ENCODE results near the gene DNAH1. TPM values are rescaled to one million over a fixed set of nuclear protein-coding genes. Genes with fewer than 3 reads are reported as not detected.

Gene DNAH1
- total RNA-seq, 2 donors from 2014 or later, result 5.6 to 18.7 TPM

DNA sequence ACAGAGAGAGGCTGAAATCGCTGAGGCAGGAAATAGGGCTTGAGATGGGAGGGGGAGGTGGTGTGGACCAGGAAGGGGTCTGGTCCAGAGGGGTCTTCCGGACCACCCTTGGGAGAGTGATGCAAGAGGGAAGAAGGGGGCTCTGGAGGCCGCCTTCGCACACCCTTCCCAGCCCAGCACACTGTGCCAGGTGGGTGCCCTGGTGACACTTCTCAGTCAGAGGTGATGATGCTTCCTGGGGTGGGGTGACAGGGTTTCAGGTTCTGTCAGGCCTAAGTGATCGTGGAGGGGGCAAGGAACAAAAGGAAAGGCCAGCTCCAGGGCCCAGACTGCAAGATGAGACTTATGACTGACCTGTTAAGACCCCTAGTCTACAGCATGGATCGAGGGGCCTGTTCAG lies 116.1 kb downstream of the DNAH1 start:
- TF ChIP-seq, protein P1, sequence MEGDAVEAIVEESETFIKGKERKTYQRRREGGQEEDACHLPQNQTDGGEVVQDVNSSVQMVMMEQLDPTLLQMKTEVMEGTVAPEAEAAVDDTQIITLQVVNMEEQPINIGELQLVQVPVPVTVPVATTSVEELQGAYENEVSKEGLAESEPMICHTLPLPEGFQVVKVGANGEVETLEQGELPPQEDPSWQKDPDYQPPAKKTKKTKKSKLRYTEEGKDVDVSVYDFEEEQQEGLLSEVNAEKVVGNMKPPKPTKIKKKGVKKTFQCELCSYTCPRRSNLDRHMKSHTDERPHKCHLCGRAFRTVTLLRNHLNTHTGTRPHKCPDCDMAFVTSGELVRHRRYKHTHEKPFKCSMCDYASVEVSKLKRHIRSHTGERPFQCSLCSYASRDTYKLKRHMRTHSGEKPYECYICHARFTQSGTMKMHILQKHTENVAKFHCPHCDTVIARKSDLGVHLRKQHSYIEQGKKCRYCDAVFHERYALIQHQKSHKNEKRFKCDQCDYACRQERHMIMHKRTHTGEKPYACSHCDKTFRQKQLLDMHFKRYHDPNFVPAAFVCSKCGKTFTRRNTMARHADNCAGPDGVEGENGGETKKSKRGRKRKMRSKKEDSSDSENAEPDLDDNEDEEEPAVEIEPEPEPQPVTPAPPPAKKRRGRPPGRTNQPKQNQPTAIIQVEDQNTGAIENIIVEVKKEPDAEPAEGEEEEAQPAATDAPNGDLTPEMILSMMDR (IDR thresholded peaks at IDR 0.05), result no peak
- no peak for TF ChIP-seq POLR2A (IDR thresholded peaks at IDR 0.05)
- Histone ChIP-seq H3K27ac (no peak overlapping the region), H3K9me3 (no peaks in the 10 kb centered on the region), H3K4me1 (replicated peaks) (no peaks in the 10 kb centered on the region), H3K27me3 (replicated peaks; ENCODE audit: insufficient read depth) (no peaks in the 10 kb centered on the region), H3K4me3 (no peak overlapping the region), H3K36me3 (no peaks in the 10 kb centered on the region)
- WGBS, result 83% methylated on average over 6 of the region's 6 CpGs
- intact Hi-C loops (cut with DNase I), result no loop called here
- DNase-seq (ENCODE audit: low spot score), result no peak

DNA sequence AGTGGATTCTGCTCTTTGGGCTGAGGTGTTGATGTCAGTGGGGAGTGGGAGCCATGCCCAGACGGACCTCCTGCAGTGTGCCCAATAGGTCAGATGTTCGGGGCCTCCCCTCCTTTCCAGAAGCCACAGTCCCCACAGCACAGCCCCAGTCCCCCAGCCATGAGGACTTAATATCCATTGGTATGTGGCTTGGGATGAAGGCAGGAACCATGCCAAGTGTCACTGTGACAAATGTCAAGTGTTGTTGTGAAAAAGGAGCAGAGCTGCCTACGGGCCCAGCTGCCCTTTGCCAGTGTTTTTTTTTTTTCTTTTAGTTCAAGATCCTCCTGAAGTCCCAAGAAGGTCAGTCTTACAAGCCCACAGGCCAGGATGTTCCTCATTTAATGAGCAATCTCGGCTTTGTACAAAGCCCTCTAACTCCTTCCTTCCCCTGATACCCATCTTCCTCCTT lies 116.6 kb downstream of the DNAH1 start:
- Histone ChIP-seq H3K27me3 (replicated peaks; ENCODE audit: insufficient read depth) (no peaks in the 10 kb centered on the region), H3K27ac (no peak overlapping the region), H3K9me3 (no peaks in the 10 kb centered on the region), H3K36me3 (no peaks in the 10 kb centered on the region), H3K4me1 (replicated peaks) (no peaks in the 10 kb centered on the region), H3K4me3 (no peak overlapping the region)
- WGBS, result 62% methylated on average over 4 of the region's 4 CpGs
- DNase-seq (ENCODE audit: low spot score), result no peak
- intact Hi-C loops (cut with DNase I), result no loop called here
- TF ChIP-seq, protein P1 (IDR thresholded peaks at IDR 0.05), result no peak
- TF ChIP-seq POLR2AphosphoS5 (IDR thresholded peaks at IDR 0.05) (no peak), POLR2A (IDR thresholded peaks at IDR 0.05) (no peak)

DNA sequence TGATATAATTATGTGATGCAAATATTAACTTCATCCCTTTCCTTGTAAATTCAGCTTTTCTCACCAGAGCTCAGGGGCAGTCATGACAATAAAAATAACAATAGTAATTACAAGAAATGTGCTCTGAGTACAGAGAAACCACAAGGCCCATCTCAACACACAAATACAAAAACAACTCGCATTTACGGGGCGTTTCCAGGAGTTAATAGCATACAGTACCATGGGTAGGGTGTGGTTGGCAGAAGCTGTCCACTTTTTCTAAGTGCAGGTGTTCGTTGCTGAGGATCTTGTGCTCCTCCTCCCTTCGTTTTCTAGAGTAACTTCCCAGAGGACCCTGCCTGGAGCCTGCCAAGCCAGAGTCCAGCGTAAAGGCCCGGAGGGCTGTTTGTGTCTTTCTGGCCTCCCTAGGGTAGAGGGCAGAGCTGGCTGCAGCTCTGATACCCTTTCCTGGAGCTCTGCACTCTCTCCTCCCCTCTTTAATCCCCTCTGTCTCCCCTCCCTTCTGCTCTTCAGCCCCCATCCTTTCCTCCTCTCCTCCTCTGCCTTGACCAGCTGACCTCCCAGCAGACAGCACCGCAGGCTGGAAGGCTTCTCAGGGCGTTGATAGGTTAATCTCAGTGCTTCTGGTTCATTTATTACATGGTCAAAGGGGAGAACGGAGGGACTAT lies 117.3 kb downstream of the DNAH1 start:
- no peak for DNase-seq (ENCODE audit: low spot score)
- Histone ChIP-seq H3K36me3 (no peaks in the 10 kb centered on the region), H3K9me3 (no peaks in the 10 kb centered on the region), H3K4me3 (no peak overlapping the region), H3K27ac (no peak overlapping the region), H3K27me3 (replicated peaks; ENCODE audit: insufficient read depth) (no peaks in the 10 kb centered on the region), H3K4me1 (replicated peaks) (no peaks in the 10 kb centered on the region)
- intact Hi-C loops (cut with DNase I), result no loop called here
- 55% methylated on average over 10 of the region's 10 CpGs for WGBS
- TF ChIP-seq, protein P1 (IDR thresholded peaks at IDR 0.05), result no peak
- TF ChIP-seq POLR2A (IDR thresholded peaks at IDR 0.05), result no peak
- TF ChIP-seq POLR2AphosphoS5 (IDR thresholded peaks at IDR 0.05), result no peak

DNA sequence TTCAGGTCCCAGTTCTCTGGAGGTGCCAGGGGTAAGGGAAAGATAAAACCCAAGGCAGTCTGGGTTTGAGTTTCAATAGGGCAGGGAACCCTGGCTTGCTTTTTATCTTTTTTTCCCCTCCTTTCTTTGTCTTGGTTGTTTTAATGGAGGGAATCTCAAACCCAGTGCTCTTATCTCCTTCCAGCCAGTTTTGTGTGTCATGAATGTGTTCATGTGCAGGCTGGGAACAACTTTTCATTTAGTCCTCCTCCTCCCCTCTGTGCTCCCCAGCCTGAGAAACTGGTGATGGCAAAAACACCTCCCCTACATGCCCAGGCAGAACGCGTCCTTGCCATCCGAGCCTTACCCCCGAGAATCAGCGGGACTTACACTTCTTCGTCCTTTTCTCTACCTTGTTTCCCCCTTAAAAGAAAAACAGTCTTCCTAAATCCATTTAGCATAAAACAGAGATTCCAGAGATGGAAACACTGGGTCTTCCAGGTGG lies 117.9 kb downstream of the DNAH1 start:
- TF ChIP-seq POLR2AphosphoS5 (IDR thresholded peaks at IDR 0.05), result no peak
- TF ChIP-seq, protein P1 (IDR thresholded peaks at IDR 0.05), result no peak
- TF ChIP-seq POLR2A (IDR thresholded peaks at IDR 0.05), result no peak
- no peaks in the 10 kb centered on the region for H3K36me3 ChIP-seq
- DNase-seq (ENCODE audit: low spot score), result no peak
- H3K4me1 ChIP-seq (replicated peaks), result no peaks in the 10 kb centered on the region
- 45% methylated on average over 6 of the region's 6 CpGs for WGBS
- H3K4me3 ChIP-seq, result no peak overlapping the region
- H3K27ac ChIP-seq, result no peak overlapping the region
- H3K27me3 ChIP-seq (replicated peaks; ENCODE audit: insufficient read depth), result no peaks in the 10 kb centered on the region
- intact Hi-C loops (cut with DNase I), result no loop called here
- H3K9me3 ChIP-seq, result no peaks in the 10 kb centered on the region

DNA sequence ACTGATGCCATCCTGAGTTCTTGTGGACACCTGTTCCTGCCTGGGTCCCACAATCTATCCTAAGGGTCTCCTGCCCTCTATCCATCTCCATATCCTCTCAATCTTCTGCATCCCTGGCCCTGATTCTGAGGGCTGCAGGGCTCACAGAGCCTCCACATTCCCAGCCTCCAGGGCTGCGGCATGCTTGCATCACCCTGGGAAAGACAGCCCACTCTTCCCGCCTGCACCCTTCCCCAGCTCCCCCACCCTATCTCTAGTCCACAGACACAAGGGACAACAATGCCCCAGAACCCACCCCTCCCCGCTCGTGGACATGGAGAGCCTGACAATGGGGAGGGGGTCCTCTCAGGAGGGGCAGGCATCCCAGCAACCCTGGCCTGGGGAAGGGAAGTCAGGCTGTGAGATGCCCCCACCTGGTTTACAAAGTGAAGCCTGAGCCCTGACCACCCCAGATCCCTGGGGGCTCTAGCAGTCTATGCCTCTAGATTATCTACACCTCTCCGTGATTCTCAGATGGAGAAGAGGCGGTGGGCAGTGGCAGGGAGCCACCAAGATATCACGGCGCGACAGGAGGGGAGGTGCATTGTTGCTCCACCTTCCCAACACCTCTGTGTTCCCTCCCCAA lies 118.5 kb downstream of the DNAH1 start:
- H3K27me3 ChIP-seq (replicated peaks; ENCODE audit: insufficient read depth), result no peaks in the 10 kb centered on the region
- intact Hi-C loops (cut with DNase I), result no loop called here
- H3K4me1 ChIP-seq (replicated peaks), result no peaks in the 10 kb centered on the region
- H3K4me3 ChIP-seq, result no peak overlapping the region
- H3K9me3 ChIP-seq, result no peaks in the 10 kb centered on the region
- TF ChIP-seq, protein P1 (IDR thresholded peaks at IDR 0.05), result no peak
- TF ChIP-seq POLR2A (IDR thresholded peaks at IDR 0.05), result no peak
- TF ChIP-seq POLR2AphosphoS5 (IDR thresholded peaks at IDR 0.05), result no peak
- 91% methylated on average over 9 of the region's 9 CpGs for WGBS
- H3K27ac ChIP-seq, result no peak overlapping the region
- H3K36me3 ChIP-seq, result no peaks in the 10 kb centered on the region
- no peak for DNase-seq (ENCODE audit: low spot score)
